Activated T-cell treated with anti-CD3 and anti-CD28 coated beads for 4 hours (primary cell): ENCODE data around the gene TUBGCP3.
"Not testable (repeated sequence)": the region's sequence is repeated elsewhere in the genome, so short reads cannot be mapped to it uniquely, and the experiment has no call there.

Experiments
- DNase-seq: peaks from one replicate; pipeline ENCODE4 v3.0.0-alpha.2; 2020

TUBGCP3 gene

GRCh38 chr13:112574834-112575613, 12.9 kb downstream of the TUBGCP3 start:
- no peak for DNase-seq

DNA sequence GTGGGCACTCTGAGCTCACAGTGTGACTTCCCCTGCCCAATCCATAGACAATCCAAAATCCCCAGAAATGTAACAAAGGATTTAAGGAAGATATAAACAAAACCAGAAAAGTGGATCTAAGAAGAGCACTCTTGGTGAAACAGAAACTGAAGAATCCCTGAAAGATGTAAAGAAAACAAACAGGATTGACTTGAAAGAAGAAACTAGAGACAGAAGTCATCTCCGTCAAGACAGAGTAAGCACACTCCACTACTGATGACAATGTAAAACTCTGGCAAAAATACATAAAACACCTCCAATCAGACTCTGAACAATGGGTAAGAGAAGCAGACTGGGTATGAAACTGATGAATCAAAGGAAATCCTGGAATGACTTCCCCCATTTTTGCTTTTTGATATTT, 13.5 kb downstream of the TUBGCP3 start:
- no peak for DNase-seq

DNA sequence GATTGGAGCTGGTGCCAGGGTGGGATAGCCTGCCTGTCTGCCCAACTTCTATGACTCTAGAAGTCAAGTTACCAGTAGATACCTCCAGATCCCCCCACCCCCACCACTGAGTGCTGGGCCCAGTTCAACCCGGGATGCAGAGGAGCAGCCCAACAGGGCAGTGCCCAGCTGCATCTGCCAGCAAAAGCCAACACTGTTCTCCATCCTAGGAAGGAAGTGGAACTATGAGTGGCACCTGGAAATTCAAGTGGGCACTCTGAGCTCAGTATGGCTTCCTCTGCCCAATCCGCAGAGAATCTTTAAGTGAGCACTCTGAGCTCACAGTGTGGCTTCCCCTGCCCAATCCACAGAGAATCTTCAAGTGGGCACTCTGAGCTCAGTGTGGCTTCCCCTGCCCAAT, 14.2 kb downstream of the TUBGCP3 start:
- DNase-seq, result no peak

DNA sequence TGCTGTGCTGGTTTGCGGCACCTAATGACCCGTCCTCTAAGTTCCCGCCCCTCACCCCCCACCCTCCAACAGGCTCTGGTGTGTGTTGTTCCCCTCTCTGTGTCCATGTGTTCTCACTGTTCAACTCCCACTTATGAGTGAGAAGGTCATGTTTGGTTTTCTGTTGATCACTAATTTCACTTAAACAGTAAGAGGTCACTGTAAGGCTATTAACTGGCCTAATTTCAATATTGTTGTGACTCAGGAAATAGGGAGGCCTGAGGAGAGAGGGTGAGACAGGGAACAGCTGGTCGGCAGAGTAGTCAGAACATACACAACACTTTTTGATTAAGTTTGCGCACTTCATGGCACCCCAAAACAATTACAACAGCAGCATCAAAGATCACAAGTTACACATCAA, 15.6 kb downstream of the TUBGCP3 start:
- DNase-seq, result no peak

DNA sequence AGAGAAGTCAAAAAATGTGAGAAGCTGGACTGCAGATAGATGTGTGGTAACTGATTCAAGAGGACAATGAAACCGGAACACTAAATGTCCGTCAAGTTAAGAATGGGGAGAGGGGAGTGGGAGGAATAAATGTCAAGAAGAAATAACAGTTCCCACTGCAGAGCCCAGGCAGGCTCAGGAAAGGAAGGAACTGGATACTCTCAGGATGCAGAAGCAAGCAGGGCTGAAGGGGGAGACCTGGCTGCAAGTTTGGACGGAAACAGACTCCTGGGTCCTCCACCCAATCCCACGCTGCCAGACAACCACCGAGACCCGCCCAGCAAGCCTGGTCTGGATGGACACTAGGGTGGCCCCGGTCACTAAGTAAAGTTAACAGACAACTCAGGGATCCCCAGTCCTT, 18.1 kb downstream of the TUBGCP3 start:
- no peak for DNase-seq

DNA sequence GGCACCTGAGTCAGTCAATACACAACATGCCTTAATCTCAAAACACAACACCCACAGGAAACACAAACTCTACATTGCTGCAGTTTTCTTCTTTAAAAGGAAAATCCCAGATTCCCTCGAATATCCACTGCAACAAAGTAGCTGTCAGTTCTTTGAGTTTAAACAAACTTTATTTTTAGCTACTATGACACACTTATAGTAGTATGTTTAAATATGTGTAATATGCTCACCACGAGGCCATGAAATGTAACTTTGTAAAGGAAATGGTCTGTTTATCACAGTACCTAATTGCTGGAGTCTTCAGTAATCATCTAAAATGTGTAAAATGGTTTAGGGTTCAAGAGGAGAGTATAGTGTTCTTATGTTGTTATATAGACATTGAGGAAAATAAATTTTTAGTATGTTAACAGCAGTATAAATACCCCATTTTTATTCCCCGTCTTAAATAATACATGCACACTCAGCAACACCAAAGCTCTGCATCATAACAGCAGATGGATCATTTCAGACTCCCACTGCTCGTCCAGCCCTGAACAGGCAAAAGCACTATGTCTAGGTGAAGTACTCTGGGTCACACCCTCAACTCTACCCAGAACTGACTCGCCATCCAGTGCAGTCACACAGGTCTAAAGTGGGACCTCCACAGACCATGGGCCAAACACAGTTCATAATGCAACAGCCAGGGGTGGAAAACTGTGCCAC, 20.6 kb downstream of the TUBGCP3 start:
- DNase-seq, result no peak

- no peak for DNase-seq
These were observed 25.1 kb downstream of the TUBGCP3 start for GRCh38 chr13:112562786-112563383.

DNA sequence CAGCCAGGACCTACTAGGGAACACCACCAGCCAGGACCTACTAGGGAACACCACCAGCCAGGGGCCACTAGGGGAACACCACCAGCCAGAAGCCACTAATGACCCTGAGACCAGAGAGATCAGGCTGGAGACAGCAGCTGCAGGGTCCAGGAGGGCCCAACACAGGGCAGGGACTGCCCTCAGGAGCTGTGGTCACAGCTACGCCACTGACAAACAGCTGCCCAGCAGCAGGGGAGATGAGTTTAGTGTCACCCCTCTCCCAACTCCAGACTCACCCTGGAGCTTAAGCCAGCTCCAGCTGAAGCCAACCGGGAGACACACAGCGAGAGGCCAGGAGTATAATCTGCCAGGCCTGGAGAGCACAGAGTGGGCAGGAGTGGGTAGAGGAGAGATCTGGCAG, 25.7 kb downstream of the TUBGCP3 start:
- DNase-seq, result no peak

- no peak for DNase-seq
These were observed 26.5 kb downstream of the TUBGCP3 start for GRCh38 chr13:112561478-112561877.

- DNase-seq, result no peak
These were observed 29.1 kb downstream of the TUBGCP3 start for GRCh38 chr13:112558696-112559418.

GRCh38 chr13:112556600-112556999, 31.4 kb downstream of the TUBGCP3 start:
- no peak for DNase-seq

GRCh38 chr13:112554214-112554850, 33.6 kb downstream of the TUBGCP3 start:
- DNase-seq, result no peak

- not testable (repeated sequence) for DNase-seq
These were observed 39.0 kb downstream of the TUBGCP3 start for GRCh38 chr13:112548975-112549374.

GRCh38 chr13:112545856-112546255, 42.1 kb downstream of the TUBGCP3 start:
- DNase-seq, result no peak

- no peak for DNase-seq
These were observed 54.9 kb downstream of the TUBGCP3 start for GRCh38 chr13:112532837-112533745.

DNA sequence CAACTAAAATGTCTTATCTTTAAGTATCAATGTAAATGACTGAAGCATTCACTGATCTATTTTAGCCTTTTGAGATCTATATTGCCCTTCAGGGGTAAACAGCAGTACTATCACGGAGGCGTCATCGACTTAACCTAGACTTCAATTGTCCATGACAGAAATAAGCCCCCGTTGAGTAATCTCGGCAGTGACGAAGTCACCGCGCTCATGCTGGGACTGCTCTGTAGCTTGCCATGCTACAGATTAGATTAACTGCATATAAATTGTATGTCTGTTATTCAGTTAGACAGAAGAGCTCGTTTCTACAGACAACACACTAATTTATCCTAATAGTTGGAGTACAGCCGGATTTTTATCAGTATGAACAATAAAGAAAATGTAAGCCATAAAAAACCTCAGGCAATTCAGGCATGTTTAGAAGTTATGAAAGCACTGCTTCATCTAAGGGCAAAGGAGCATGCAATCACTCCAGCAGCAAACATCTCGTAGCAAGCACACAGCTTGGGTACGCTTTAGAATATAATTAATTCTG, 56.6 kb downstream of the TUBGCP3 start:
- DNase-seq, result no peak

GRCh38 chr13:112530861-112531260, 57.1 kb downstream of the TUBGCP3 start:
- DNase-seq, result no peak

DNA sequence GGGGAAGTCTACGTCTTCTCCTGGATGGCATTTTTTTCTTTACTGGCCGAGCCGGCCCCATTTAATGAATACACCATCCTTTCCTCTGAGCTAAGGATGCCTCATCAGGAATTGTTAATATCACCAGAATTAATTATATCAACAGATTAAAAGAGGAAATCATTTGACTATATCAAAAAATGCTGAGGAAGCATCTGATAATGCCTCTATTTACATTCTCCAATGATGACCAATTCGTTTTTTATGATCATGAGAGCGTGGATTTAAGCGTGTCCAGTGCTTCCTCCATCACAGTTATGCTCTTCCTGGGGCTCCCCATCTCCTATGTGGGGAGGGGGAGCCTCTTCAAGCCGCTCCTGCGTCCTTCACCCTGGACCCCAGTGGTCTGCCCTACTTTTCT, 58.7 kb downstream of the TUBGCP3 start:
- DNase-seq, result no peak

DNA sequence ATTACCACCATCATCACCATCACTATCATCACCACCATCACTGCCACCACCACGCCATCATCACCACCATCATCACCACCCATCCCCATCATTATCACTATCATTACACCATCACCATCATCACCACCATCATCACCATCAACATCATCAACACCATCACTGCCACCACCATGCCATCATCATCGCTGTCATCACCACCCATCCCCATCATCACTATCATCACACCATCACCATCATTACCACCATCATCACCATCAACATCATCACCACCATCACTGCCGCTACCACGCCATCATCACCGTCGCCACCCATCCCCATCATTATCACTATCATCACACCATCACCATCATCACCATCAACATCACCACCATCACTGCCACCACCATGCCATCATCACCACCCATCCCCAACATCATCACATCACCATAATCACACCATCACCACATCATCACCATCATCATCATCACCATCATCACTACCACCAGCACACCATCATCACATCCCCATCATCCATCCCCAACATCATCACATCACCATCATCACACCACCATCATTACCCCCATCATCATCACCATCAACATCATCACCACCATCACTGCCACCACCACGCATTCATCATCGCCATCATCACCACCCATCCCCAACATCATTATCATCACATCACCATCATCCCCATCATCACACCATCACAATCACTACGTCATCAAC, 61.7 kb downstream of the TUBGCP3 start:
- DNase-seq, result no peak

GRCh38 chr13:112525356-112525945, 62.5 kb downstream of the TUBGCP3 start:
- DNase-seq, result no peak
